K562 (cell line): ENCODE results near the gene KLK11. TPM values are rescaled to one million over a fixed set of nuclear protein-coding genes. Genes with fewer than 3 reads are reported as not detected.
A peak's percentile ranks its signal among the peaks of the same experiment; 100 is the strongest.

Source experiments
- ATAC-seq: fragments of 200-7000 bp; cut with Tn5 transposase; 3 replicates; pipeline ENCODE4 v1.9.1; 2020; ENCODE audit warnings: moderate library complexity
- BruUV-seq: library from RNA; stranded (reverse); fragments of 400-500 nt; replicated peaks from 2 replicates; lab custom pipeline; 2021; lab: Mats Ljungman, UMichigan
- CTCF ChIA-PET: fragments of 300-600 bp; formaldehyde crosslinking; extraction: SDS; loops from one replicate; lab custom pipeline; 2021; ENCODE audit warnings: low intra/inter-chr PET ratio; lab: Yijun Ruan, JAX
- POLR2A ChIA-PET: fragments of 300-600, 350-650 bp; sonication (Branson Sonifier 250); formaldehyde crosslinking; extraction: SDS; loops from one replicate; lab custom pipeline; 2021; ENCODE audit warnings: antibody characterized with exemption, inconsistent platforms; lab: Yijun Ruan, JAX
- DNase-seq, 4 experiments: peaks; one replicate each; pipeline versions ENCODE4 v3.0.0 to v3.0.0-alpha.2; 2011 to 2018; ENCODE audit warnings: low spot score in 3 of 4, mixed read lengths in 3 of 4; ENCODE audit errors: extremely low read depth in 1 of 4
- FAIRE-seq: peaks from 2 replicates; lab custom pipeline; 2011; peaks lifted over from hg19 to GRCh38; lab: Jason Lieb, UNC
- H2AFZ ChIP-seq: 2 replicates; pipeline ENCODE4 v1.6.0; 2011; ENCODE audit warnings: low read depth, low read length, control low read depth, inconsistent platforms
- H3K27ac ChIP-seq: fragments of 200-600 bp; 3 replicates; pipeline ENCODE4 v1.8.0; 2011; ENCODE audit warnings: low read depth, mild to moderate bottlenecking, control low read depth, inconsistent platforms, low read length, moderate library complexity, mixed read lengths; ENCODE audit errors: extremely low read depth
- H3K27me3 ChIP-seq, 2 experiments: fragments of 300-600 bp in 1 of 2; 2 replicates in 1 of 2; 3 replicates in 1 of 2; pipeline versions ENCODE4 v1.6.0 to v1.8.0; 2011; ENCODE audit warnings: inconsistent platforms in 2 of 2, low read length in 2 of 2, mild to moderate bottlenecking in 1 of 2, mixed read lengths in 1 of 2, moderate library complexity in 1 of 2; ENCODE audit not compliant: control insufficient read depth in 2 of 2, insufficient read depth in 2 of 2
- H3K36me3 ChIP-seq: fragments of 300-600 bp; 3 replicates; pipeline ENCODE4 v1.8.0; 2011; ENCODE audit warnings: mild to moderate bottlenecking, low read length, inconsistent platforms; ENCODE audit not compliant: control insufficient read depth, insufficient read depth
- H3K4me1 ChIP-seq, 2 experiments: fragments of 200-600 bp in 1 of 2; replicated peaks in 1 of 2; 2 replicates in 1 of 2; 3 replicates in 1 of 2; pipeline versions ENCODE4 v1.5.1 to v1.8.0; 2011; ENCODE audit warnings: inconsistent platforms in 2 of 2, low read length in 2 of 2, mild to moderate bottlenecking in 1 of 2, mixed read lengths in 1 of 2, moderate library complexity in 1 of 2; ENCODE audit not compliant: control insufficient read depth in 2 of 2, insufficient read depth in 2 of 2
- H3K4me2 ChIP-seq: 2 replicates; pipeline ENCODE4 v1.6.1; 2011; ENCODE audit warnings: low read length, control low read depth, inconsistent platforms, mixed read lengths; ENCODE audit not compliant: insufficient read depth
- H3K4me3 ChIP-seq: fragments of 200-600 bp; sonication (generic), shearing (Covaris generic); 2 replicates; pipeline ENCODE4 v1.5.1; 2016; ENCODE audit warnings: control low read depth, inconsistent platforms
- H3K79me2 ChIP-seq: fragments of 200-600 bp; 3 replicates; pipeline ENCODE4 v1.8.0; 2011; ENCODE audit warnings: low read length, inconsistent platforms; ENCODE audit not compliant: control insufficient read depth, insufficient read depth
- H3K9ac ChIP-seq, 2 experiments: 2 replicates each; pipeline versions ENCODE4 v1.6.0 to v1.6.1; 2011; ENCODE audit warnings: low read depth in 2 of 2, low read length in 2 of 2, control low read depth in 1 of 2, inconsistent platforms in 1 of 2, mild to moderate bottlenecking in 1 of 2, mixed read lengths in 1 of 2; ENCODE audit not compliant: insufficient read depth in 1 of 2
- H3K9me1 ChIP-seq: one replicate; pipeline ENCODE4 v1.6.0; 2011; ENCODE audit warnings: inconsistent platforms, mild to moderate bottlenecking, low read length, moderate library complexity; ENCODE audit not compliant: control insufficient read depth, insufficient read depth
- H3K9me3 ChIP-seq: replicated peaks from 2 replicates; pipeline ENCODE4 v1.5.1; 2011; ENCODE audit warnings: low read depth, low read length, inconsistent platforms; ENCODE audit not compliant: control insufficient read depth, insufficient read depth
- H4K20me1 ChIP-seq: replicated peaks from 2 replicates; pipeline ENCODE4 v1.6.1; 2011; ENCODE audit warnings: low read length, inconsistent platforms, mixed read lengths; ENCODE audit not compliant: control insufficient read depth, insufficient read depth
- CEBPB ChIP-seq: fragments of 450-650 bp; IDR thresholded peaks from 2 replicates; pipeline ENCODE4 v1.6.1; 2016; ENCODE audit warnings: missing genetic modification characterization, missing compliant biosample characterization
- RBBP5 ChIP-seq: fragments of 200-600 bp; sonication (generic); IDR thresholded peaks from 2 replicates; pipeline ENCODE4 v1.6.1; 2012; ENCODE audit warnings: borderline replicate concordance, mild to moderate bottlenecking, low read length, control low read depth, inconsistent platforms; ENCODE audit not compliant: insufficient read depth, poor library complexity, severe bottlenecking
- ZBTB7A ChIP-seq: IDR thresholded peaks from 2 replicates; pipeline ENCODE4 v1.6.1; 2011; ENCODE audit warnings: low read depth, mild to moderate bottlenecking, low read length, moderate library complexity, borderline replicate concordance; ENCODE audit not compliant: control insufficient read depth
- ZNF316 ChIP-seq: fragments of 450-650 bp; IDR thresholded peaks from 2 replicates; pipeline ENCODE4 v1.6.1; 2016
- ZNF444 ChIP-seq: fragments of 250-450 bp; sonication (Bioruptor Pico); IDR thresholded peaks from 2 replicates; pipeline ENCODE4 v1.4.0; 2020; ENCODE audit warnings: mild to moderate bottlenecking, moderate library complexity
- WGBS: fragments of 100-300 bp; shearing (Covaris generic); methylation state at CpG from one replicate; pipeline ENCODE4 v1.1.6; 2016; ENCODE audit warnings: low coverage, mixed read lengths; ENCODE audit not compliant: insufficient coverage; ENCODE audit errors: missing lambda C conversion rate; 5-methylcytosine and 5-hydroxymethylcytosine counted together
- in situ Hi-C: fragments of 300-500 bp; cut with MboI; formaldehyde crosslinking; loops from 4 replicates; pipeline ENCODE4 v1.15.0; 2018; ENCODE audit warnings: inconsistent platforms, mixed read lengths
- intact Hi-C: fragments of 100-400 bp; cut with micrococcal nuclease; formaldehyde crosslinking; loops from 2 replicates; pipeline ENCODE4 v1.14.2; 2022
- polyA plus RNA-seq, 8 experiments: library from polyadenylated mRNA; depleted of rRNA in 4 of 8; stranded (reverse) in 5 of 8; unstranded in 3 of 8; fragments of >200 nt; fragmentation: Nextera tagmentation in 2 of 8; fragmentation: Illumina TruSeq in 1 of 8; extraction: Ambion mirVana in 2 of 8; extraction: Trizol in 1 of 8; gene quantifications; 2 replicates each; pipeline versions ENCODE4 v1.2.1 to v1.2.3, GENCODE V29; 2011 to 2014; ENCODE audit warnings: inconsistent platforms in 1 of 8, missing spikeins in 1 of 8
- total RNA-seq, 7 experiments: library from RNA; depleted of rRNA in 6 of 7; stranded (reverse); fragments of >200 nt in 6 of 7; fragmentation: Illumina TruSeq in 2 of 7; extraction: Trizol in 2 of 7; gene quantifications; 2 replicates each; pipeline versions ENCODE4 v1.2.1 to v1.2.3, GENCODE V29; 2011 to 2021; ENCODE audit warnings: low replicate concordance in 1 of 7
- TF ChIP-seq, protein P1 (sequence below): fragments of 450-650 bp; formaldehyde crosslinking; IDR thresholded peaks from 2 replicates; pipeline ENCODE4 v1.4.0; 2020; ENCODE audit warnings: mild to moderate bottlenecking, moderate library complexity

The KLK11 gene
- total and polyA plus RNA-seq, 9 of the 15 experiments (the other 6 are each of a cell fraction or from before 2014, with no cell fraction given), result not detected

DNA sequence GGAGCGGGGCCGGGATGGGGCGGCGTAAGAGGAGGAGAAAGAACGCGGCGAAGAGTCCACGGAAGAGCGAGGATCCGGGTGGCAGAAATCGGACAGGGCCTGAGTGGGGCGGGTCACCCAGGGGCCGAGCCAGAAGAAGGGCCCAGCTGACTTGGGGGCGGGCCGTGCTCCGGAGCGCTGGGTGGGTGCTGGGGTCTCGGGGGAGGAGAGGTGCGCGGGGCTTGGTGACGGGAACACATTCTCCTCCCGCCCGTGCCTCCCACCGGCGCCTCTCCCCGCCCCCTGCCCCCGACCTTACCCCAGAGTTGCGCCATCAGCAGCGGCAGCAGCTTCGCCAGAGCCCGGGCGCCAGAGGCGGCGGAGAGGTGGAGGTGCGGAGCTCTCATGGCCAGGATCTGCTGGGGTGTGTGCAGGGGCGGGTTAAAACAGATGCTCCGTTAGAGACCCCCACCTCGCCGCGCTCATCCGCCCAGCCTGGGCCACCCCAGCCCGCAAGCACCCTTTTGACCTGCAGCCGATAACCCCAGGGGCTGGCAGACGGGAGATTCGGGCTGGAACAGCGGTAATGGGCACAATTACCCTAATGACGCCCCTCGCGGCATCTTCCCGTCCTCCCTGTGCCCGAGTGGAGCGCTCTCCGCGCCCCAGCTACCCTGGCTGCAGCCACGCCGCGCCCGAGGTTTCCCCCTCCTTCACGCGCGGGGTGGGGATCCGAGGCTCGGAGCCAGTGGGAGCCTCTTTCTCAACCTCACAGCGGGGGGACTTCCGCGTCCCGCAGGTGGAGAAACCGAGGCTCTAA lies 7.5 kb downstream of the KLK11 start:
- no peak overlapping the region for H2AFZ ChIP-seq
- peak in 1 of 4 experiments; percentile 29 for DNase-seq
- H3K9me1 ChIP-seq, result no peaks in the 10 kb centered on the region
- H4K20me1 ChIP-seq, result 0 out of 2 replicates have a peak, but pooled peaks cover 10% of the 10 kb centered on the region
- intact Hi-C loops (no loop called here), in situ Hi-C loops (no loop called here)
- no peaks in the 10 kb centered on the region for H3K79me2 ChIP-seq
- 12% methylated on average over 43 of the region's 68 CpGs for WGBS
- POLR2A ChIA-PET, result no interaction called here
- no peak for ATAC-seq
- H3K4me2 ChIP-seq, result no peak overlapping the region
- no TSS peak for BruUV-seq
- H3K4me3 ChIP-seq, result no peak overlapping the region
- TF ChIP-seq CEBPB (peak; percentile 17; the same call in 1 of the 2 replicates), ZBTB7A (peak; percentile 11; the same call in 1 of the 2 replicates), RBBP5 (peak; percentile 9), ZNF444 (CRISPR knock-in tag) (no peak), ZNF316 (no peak)
- TF ChIP-seq, protein P1, sequence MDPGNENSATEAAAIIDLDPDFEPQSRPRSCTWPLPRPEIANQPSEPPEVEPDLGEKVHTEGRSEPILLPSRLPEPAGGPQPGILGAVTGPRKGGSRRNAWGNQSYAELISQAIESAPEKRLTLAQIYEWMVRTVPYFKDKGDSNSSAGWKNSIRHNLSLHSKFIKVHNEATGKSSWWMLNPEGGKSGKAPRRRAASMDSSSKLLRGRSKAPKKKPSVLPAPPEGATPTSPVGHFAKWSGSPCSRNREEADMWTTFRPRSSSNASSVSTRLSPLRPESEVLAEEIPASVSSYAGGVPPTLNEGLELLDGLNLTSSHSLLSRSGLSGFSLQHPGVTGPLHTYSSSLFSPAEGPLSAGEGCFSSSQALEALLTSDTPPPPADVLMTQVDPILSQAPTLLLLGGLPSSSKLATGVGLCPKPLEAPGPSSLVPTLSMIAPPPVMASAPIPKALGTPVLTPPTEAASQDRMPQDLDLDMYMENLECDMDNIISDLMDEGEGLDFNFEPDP (CRISPR knock-in tag), result no peak
- H3K9ac ChIP-seq, result no peak overlapping the region
- CTCF ChIA-PET, result interaction anchor here (0.7 to 4.4 kb wide), 2 partner anchors 77 to 124 kb away, joined by 4 to 35 read pairs; no protein-coding TSS in a partner anchor
- H3K4me1 ChIP-seq, result peaks cover 4 to 28% of the 10 kb centered on the region in 2 experiments
- FAIRE-seq, result no peak
- H3K36me3 ChIP-seq, result no peaks in the 10 kb centered on the region
- H3K27ac ChIP-seq, result no peak overlapping the region
- no peaks in the 10 kb centered on the region for H3K9me3 ChIP-seq
- peaks cover 13 to 44% of the 10 kb centered on the region in 2 experiments for H3K27me3 ChIP-seq
